Hepatocyte (in vitro differentiated cells): Measurements from ENCODE around the gene IRF7. TPM values are rescaled to one million over a fixed set of nuclear protein-coding genes. Genes with fewer than 3 reads are reported as not detected.

Experiments used
- DNase-seq: peaks from one replicate; pipeline ENCODE4 v3.0.0-alpha.2; 2016; ENCODE audit warnings: low spot score
- H2AFZ ChIP-seq: fragments of 200-600 bp; sonication (generic); 2 replicates; pipeline ENCODE4 v1.6.0; 2016; ENCODE audit warnings: antibody characterized with exemption, mild to moderate bottlenecking
- H3K27ac ChIP-seq: fragments of 200-600 bp; sonication (generic); 2 replicates; pipeline ENCODE4 v1.5.1; 2016; ENCODE audit warnings: mild to moderate bottlenecking
- H3K27me3 ChIP-seq: fragments of 200-600 bp; sonication (generic); 2 replicates; pipeline ENCODE4 v1.6.1; 2016
- H3K36me3 ChIP-seq: fragments of 200-600 bp; sonication (generic); replicated peaks from 2 replicates; pipeline ENCODE4 v1.5.1; 2016; ENCODE audit warnings: low read depth; ENCODE audit not compliant: insufficient read depth
- H3K4me1 ChIP-seq: fragments of 200-600 bp; sonication (generic); 2 replicates; pipeline ENCODE4 v1.5.1; 2016; ENCODE audit warnings: mild to moderate bottlenecking, moderate library complexity; ENCODE audit not compliant: insufficient read depth
- H3K4me2 ChIP-seq: fragments of 200-600 bp; sonication (generic); 2 replicates; pipeline ENCODE4 v1.6.0; 2016
- H3K4me3 ChIP-seq: fragments of 200-600 bp; sonication (generic); 2 replicates; pipeline ENCODE4 v1.5.1; 2016; ENCODE audit warnings: mild to moderate bottlenecking
- H3K79me2 ChIP-seq: fragments of 200-600 bp; sonication (generic); 2 replicates; pipeline ENCODE4 v1.6.0; 2017; ENCODE audit warnings: mild to moderate bottlenecking
- H3K9me2 ChIP-seq: fragments of 200-600 bp; sonication (generic); replicated peaks from 2 replicates; pipeline ENCODE4 v1.6.0; 2017; ENCODE audit warnings: mild to moderate bottlenecking; ENCODE audit not compliant: insufficient read depth
- H3K9me3 ChIP-seq: fragments of 200-600 bp; sonication (generic); 2 replicates; pipeline ENCODE4 v1.5.1; 2016; ENCODE audit warnings: low read depth, mild to moderate bottlenecking
- H4K20me1 ChIP-seq: fragments of 200-600 bp; sonication (generic); 2 replicates; pipeline ENCODE4 v1.6.0; 2016; ENCODE audit warnings: mild to moderate bottlenecking; ENCODE audit not compliant: insufficient read depth, poor library complexity, severe bottlenecking
- CTCF ChIP-seq: fragments of 200-600 bp; sonication (generic); IDR thresholded peaks from 2 replicates; pipeline ENCODE4 v1.5.1; 2016; ENCODE audit warnings: antibody characterized with exemption, mild to moderate bottlenecking; ENCODE audit not compliant: poor library complexity
- EZH2 ChIP-seq: fragments of 200-600 bp; sonication (generic); IDR thresholded peaks from 2 replicates; pipeline ENCODE4 v1.6.1; 2016; ENCODE audit warnings: antibody characterized with exemption, mild to moderate bottlenecking, borderline replicate concordance
- EZH2phosphoT487 ChIP-seq: fragments of 200-600 bp; sonication (generic); IDR thresholded peaks from one replicate; pipeline ENCODE4 v1.6.1; 2018; ENCODE audit warnings: antibody characterized with exemption, mild to moderate bottlenecking, low read depth, moderate library complexity; ENCODE audit not compliant: unreplicated experiment, severe bottlenecking
- WGBS: methylation state at CpG from one replicate; pipeline ENCODE4 v1.1.6; 2016; ENCODE audit warnings: low lambda C conversion rate; ENCODE audit errors: missing lambda C conversion rate; 5-methylcytosine and 5-hydroxymethylcytosine counted together
- polyA plus RNA-seq: library from polyadenylated mRNA; unstranded; fragments of >200 nt; fragmentation: Nextera tagmentation; extraction: Ambion mirVana; gene quantifications from 2 replicates; pipeline ENCODE4 v1.2.1, GENCODE V29; 2016
- total RNA-seq: library from RNA; depleted of rRNA; stranded (reverse); fragments of >200 nt; gene quantifications from 2 replicates; pipeline ENCODE4 v1.2.3, GENCODE V29; 2014

IRF7 gene
- total and polyA plus RNA-seq, 2 experiments from 2014 or later = 10.4 to 24.6 TPM

GRCh38 chr11:584287-584686 is 31.5 kb downstream of the IRF7 start:
- H3K4me2 ChIP-seq = no peak overlapping the region
- TF ChIP-seq CTCF = no peak
- TF ChIP-seq EZH2 = no peak
- TF ChIP-seq EZH2phosphoT487 = no peak
- H4K20me1 ChIP-seq = peaks cover 59% of the 10 kb centered on the region
- H3K27me3 ChIP-seq = no peaks in the 10 kb centered on the region
- H3K9me2 ChIP-seq = no peaks in the 10 kb centered on the region
- DNase-seq = no peak
- no peaks in the 10 kb centered on the region for H3K9me3 ChIP-seq
- no peak overlapping the region for H3K27ac ChIP-seq
- peaks cover 40% of the 10 kb centered on the region for H3K4me1 ChIP-seq
- H3K36me3 ChIP-seq = no peaks in the 10 kb centered on the region
- H3K4me3 ChIP-seq = no peak overlapping the region
- peaks cover 75% of the 10 kb centered on the region for H3K79me2 ChIP-seq
- 98% methylated on average over 8 of the region's 10 CpGs for WGBS
- H2AFZ ChIP-seq = no peak overlapping the region

- TF ChIP-seq EZH2phosphoT487 (no peak), CTCF (no peak), EZH2 (no peak)
- Histone ChIP-seq H3K36me3 (no peaks in the 10 kb centered on the region), H2AFZ (no peak overlapping the region), H3K27me3 (no peaks in the 10 kb centered on the region), H3K79me2 (peaks cover 91% of the 10 kb centered on the region), H3K4me2 (no peak overlapping the region), H3K9me3 (no peaks in the 10 kb centered on the region), H3K4me3 (no peak overlapping the region), H3K4me1 (peaks cover 43% of the 10 kb centered on the region), H3K27ac (no peak overlapping the region), H4K20me1 (peaks cover 79% of the 10 kb centered on the region), H3K9me2 (no peaks in the 10 kb centered on the region)
- WGBS = 96% methylated on average over 17 of the region's 17 CpGs
- no peak for DNase-seq
Measured at GRCh38 chr11:581752-582151, 34.0 kb downstream of the IRF7 start.

- Histone ChIP-seq H3K4me2 (no peak overlapping the region), H3K79me2 (peaks cover 91% of the 10 kb centered on the region), H3K4me1 (peaks cover 40% of the 10 kb centered on the region), H3K36me3 (no peaks in the 10 kb centered on the region), H3K9me2 (no peaks in the 10 kb centered on the region), H2AFZ (no peak overlapping the region), H3K4me3 (no peak overlapping the region), H3K27ac (no peak overlapping the region), H3K27me3 (no peaks in the 10 kb centered on the region), H3K9me3 (no peaks in the 10 kb centered on the region), H4K20me1 (peaks cover 74% of the 10 kb centered on the region)
- DNase-seq = no peak
- TF ChIP-seq CTCF (no peak), EZH2phosphoT487 (no peak), EZH2 (no peak)
- 92% methylated on average over 14 of the region's 14 CpGs for WGBS
Measured at GRCh38 chr11:581342-581741, 34.4 kb downstream of the IRF7 start.
